ENCODE results near the gene UPB1.

- TF ChIP-seq CTCF (conservative IDR thresholded peaks at IDR 0.05; ENCODE audit: low read depth, low read length) (no peak), EZH2 (IDR thresholded peaks at IDR 0.05; ENCODE audit: borderline replicate concordance, low read depth, low read length, poor library complexity, severe bottlenecking) (no peak)
Measured at GRCh38 chr22:24459911-24460310, 35.2 kb upstream of the UPB1 start.

All from A673 (cell line).